ENCODE measurements around the gene MTMR10.

Gene MTMR10, protein sequence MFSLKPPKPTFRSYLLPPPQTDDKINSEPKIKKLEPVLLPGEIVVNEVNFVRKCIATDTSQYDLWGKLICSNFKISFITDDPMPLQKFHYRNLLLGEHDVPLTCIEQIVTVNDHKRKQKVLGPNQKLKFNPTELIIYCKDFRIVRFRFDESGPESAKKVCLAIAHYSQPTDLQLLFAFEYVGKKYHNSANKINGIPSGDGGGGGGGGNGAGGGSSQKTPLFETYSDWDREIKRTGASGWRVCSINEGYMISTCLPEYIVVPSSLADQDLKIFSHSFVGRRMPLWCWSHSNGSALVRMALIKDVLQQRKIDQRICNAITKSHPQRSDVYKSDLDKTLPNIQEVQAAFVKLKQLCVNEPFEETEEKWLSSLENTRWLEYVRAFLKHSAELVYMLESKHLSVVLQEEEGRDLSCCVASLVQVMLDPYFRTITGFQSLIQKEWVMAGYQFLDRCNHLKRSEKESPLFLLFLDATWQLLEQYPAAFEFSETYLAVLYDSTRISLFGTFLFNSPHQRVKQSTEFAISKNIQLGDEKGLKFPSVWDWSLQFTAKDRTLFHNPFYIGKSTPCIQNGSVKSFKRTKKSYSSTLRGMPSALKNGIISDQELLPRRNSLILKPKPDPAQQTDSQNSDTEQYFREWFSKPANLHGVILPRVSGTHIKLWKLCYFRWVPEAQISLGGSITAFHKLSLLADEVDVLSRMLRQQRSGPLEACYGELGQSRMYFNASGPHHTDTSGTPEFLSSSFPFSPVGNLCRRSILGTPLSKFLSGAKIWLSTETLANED

DNA sequence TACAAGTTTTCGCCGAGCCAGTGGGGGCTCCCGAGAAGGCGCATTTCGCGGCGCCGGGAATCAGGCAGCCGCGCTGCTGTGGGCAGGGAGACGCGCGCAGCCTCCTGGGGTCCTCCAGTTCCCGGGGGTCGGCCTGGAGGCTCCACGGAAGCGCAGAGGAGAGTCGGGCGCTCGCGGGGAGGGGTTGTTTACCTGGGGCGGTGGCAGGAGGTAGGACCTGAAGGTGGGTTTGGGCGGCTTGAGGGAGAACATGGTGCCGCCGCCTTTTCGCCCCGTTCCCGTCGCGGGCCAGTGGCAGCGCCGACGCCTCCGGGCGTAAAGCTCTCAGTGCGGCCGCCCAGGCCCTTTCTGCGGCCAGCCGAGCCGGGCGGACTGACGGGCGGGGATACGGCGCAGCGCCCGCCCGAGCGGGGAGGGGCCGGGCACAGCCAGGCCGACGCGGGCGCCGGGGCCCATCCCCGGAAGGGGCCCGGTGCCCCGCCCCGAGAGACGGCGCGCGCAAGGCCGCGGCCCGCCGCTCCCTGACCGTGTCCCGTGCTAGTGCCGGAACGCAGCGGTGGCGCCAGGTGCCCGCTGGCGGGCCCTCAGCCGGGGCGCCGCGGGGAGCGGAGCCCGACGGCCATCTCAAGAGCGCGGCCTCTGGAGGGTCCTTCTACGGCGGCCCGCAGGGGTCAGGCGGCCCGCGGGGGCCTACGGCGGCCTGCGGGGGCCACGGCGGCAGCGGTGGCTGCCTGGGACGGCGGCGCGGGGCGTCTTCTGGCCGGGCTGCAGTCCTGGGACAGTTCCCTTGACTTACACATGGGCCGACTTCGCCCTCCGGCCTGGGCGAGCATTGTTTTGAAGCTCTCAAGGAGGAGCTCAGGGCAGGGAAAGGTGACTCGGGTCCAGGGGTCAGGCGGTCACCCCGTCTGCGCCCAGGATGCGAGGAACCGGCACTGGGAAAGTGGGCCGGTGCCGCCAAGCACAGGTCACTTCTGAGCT lies at the start of gene MTMR10:
MTMR10 (minus strand) TSS at position 374 of the 981 bp plus-strand sequence; CDS start at position 252, 122 bp downstream.
- intact Hi-C loops (cut with DNase I): loop anchor here (2.0 kb wide), 2 partner anchors 69 to 89 kb away; partner anchors contain the start of gene FAN1
- peak; percentile 41 to 95 (median 65) for DNase-seq

DNA sequence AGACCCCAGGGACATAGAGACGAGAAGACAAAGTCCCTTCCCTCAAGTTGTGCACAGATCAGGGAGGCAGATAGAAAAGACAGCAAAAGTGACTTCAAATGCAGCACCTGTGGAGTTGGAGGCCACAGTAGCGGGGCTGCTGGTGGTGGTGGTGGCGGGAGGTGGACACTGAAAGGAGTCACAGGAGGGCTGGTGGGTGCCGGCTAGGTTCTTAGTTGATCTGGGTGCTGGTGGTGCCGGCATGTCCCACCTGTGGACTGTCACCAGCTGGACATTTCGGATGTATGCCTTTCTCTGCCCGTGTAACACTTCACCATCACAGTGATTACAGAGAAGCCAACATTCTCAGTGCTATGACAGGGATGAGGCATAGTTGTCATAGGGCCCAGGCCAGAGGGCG lies 49.2 kb upstream of the MTMR10 start:
- intact Hi-C loops (cut with DNase I): no loop called here
- DNase-seq: peak in 1 of 10 donors; percentile 54

DNA sequence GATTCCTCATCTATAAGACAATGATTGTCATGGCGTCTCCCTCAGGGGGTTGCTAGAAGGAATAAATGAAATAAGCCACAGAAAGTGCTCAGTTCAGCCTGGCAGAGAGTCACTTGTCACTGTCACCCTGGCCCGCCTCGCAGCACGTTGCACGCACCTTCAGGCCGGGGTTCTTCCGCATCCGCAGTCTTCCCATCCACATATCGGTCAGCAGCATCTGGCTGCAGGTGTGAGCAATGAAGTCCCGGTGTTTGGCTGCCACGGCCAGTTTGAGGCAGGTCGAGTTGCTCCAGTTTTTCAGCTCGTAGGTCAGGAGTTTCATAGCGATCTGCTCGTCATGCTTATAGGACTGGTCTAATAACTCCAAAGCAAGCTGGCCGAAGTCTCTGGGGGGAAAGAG lies 48.5 kb upstream of the MTMR10 start:
- peak in 1 of 10 donors; percentile 41 for DNase-seq
- intact Hi-C loops (cut with DNase I): no loop called here

DNA sequence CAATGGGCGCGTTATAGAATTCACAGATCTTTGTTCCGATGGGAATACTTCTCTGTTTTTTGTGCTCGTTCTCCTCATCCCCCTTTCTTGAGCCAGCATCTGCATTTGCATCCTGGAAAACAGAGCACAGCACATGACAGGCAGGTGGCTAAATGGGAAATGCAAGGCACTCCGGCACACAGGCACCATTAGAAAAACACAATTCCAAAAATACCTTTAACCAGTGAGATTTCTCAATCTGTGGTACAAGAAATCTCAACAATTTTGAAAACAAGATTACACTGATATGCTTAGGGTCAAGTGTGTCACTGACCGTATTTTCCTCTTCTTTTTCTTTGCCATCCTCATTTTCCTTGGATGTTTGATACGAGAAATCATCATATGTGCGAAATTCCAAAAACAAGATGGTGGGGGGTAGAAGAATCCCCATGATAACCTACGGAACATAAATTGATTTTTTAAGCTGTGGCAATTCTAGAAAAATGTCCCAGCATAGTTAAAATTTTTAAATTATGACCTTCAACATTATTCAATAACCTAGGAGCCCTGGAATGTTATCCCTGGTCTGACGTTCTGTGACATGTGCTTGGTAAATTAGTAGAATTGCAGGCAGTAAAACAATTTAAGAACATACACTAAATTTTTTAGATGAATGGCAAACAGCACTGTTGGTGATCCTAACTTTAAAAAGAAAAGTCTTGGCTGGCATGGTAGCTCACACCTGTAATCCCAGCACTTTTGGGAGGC lies 46.5 kb upstream of the MTMR10 start:
- no peak for DNase-seq
- intact Hi-C loops (cut with DNase I): no loop called here

DNA sequence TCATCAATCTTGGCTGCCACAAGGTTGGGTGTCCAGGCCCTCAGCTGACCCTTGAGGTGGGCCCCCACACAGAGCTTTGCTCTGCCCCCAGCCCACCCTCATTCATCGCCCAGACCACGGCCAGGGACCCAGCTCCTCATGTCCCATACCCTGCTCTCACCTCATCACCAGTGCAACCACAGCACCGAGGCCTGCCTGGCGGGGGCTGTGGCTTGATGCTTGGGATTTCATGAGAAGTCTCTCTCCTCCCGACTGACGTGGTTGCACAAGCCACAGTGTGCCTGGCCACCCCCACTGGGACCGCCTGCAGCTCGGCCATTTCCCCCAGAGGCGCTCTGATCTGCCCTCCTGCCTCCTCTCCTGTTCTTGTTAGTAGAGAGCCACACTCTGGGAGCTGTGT lies 45.4 kb upstream of the MTMR10 start:
- intact Hi-C loops (cut with DNase I): no loop called here
- peak in 1 of 10 donors; percentile 69 for DNase-seq

DNA sequence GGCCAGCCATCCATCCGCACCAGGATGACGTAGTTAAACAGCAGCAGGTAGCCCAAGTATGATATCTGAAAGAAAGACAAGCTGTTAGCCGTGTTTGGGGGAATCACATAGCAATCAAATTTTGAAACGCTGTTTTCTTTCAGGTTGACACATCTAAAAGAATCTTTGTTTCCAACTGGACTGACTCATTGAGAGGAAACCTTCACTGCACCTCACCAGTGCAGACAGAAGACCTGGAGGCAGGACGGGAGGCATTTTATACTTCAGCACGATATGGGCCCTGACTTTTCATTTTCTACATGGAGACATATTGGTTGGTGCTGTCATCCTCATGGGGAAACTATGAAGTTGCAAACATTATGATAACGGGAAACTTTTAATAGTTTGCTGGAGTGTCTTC lies 44.2 kb upstream of the MTMR10 start:
- no peak for DNase-seq
- intact Hi-C loops (cut with DNase I): no loop called here

DNA sequence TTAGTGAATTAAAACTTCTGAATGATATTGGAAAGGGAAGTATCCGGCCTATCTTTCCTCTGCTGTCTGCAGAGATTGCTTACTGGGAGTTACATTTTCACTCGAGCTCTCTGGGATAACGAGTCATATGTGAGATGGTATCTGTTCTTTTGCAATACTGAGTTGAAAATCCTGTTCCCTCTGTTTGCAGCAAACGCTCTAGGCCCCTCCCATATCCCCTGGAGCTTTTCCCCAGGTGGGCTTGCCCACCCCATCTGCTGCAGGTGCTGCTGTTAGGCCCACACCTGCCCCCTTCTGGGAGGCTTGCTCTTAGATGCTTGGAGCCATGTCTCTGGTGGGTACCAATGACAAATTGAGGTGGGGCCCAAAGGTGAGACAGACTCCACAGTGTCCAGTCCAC lies 42.7 kb upstream of the MTMR10 start:
- no peak for DNase-seq
- intact Hi-C loops (cut with DNase I): no loop called here

DNA sequence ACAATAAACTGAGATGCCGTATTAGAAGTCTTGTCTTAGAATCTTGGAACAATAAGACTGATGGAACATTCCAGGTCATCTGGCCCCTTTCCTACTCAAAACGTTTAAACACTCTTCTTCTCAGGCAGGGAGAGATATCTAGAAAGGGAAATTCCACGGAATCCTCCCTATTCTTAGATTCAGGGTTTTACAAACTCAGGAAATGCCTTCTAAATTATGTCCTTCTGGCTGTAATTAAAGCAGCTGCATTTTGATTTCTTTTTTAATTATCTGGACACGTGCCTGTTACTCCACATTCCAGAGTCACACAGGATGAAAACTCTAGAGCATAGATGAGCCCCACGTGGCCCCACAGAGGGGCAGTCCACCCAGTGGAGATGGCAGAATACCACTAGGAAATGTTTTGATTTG lies 41.5 kb upstream of the MTMR10 start:
- intact Hi-C loops (cut with DNase I): no loop called here
- DNase-seq: no peak

DNA sequence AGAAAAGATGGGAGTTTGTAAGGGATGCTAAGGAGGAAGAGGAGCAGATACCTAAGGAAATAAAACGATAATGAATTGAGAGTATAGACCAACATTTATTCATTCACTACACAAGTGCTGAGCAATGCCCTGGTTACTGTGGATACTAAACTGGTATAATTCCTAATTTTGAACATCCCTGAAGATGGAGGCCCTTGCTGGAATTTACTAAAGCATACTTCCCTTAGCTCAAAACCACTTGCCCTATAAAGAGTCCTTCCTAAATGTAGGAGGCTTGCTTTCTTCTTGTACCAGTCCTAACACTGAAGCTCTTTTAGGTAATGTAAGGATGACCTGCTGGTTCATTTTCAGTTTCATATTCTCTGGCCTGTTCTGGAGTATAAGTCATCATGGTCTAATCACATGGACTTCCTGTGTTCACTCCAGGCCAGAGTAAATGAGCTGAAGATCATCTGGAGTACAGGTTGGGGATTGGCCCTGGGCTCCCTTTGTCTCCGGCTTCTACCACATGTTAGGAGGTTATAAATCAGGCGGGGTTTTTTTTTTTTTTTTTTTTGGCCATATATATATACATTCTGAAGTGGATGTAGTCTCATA lies 40.1 kb upstream of the MTMR10 start:
- DNase-seq: no peak
- intact Hi-C loops (cut with DNase I): no loop called here

DNA sequence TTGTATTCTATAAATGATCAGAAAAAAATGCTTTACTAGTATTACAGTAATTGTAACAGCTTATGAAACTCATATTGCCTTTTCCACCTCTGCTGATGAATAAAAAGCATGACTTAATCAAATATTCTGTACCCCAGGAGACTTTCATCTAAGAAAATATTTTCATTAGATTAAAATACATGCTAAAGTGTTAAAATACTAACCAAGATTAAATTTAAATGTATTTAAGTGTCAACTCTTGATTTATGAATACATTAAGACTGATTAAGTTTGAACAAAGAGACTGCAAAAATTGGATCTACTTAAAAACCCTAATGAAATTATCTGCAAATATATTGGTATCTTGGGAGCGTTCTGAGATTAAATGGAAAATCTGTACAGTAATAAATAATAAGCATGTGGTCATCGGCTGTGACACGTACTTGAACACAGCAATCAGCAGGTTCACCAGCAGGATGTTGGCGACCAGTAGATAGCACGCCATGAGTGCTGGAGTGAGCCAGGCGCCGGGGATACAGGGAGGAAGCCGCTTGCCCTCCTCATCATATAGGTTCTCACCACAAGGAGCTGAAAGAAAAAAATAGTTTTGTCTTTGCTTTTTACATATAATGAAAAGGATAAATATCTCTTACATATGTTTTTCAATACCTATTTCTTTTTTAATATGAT lies 36.6 kb upstream of the MTMR10 start:
- intact Hi-C loops (cut with DNase I): no loop called here
- no peak for DNase-seq

DNA sequence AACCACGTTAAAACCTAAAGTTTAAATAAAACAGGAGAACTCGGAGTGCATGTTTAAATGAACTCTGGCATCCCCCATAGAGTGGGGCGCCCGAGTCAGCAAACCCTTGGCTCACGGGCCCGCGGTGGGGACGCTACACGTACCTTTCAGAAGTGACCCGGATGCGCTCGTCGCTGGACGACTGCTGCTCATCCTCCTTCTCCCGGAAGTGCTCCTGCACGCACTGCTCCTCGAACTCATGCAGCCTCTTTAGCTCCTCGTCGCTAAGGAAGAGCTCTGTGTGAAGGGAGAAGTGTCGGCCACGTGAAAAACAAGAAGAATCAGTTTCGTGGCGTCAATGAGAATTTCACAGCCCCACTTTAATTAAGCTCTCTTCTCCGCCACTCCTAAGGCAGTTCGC lies 34.6 kb upstream of the MTMR10 start:
- DNase-seq: no peak
- intact Hi-C loops (cut with DNase I): no loop called here

DNA sequence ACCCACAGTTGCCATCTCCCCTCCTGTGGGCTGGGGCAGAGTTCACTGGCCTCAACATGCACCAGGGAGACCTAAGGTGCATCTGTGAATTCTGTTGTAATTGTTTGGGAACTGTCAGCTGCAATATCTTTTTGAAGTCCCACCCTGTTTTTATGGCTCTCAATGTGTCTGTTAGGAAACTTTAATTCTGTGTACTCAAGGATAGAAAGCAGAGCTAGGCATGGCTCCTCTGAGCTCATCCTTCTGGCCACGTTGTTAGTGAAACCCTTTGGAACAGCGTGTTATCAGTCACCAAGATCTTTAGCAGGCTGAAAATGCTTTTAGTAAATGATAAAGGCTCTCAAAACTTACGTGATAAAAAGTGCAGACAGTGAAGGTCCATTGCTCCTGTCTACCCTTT lies 33.6 kb upstream of the MTMR10 start:
- intact Hi-C loops (cut with DNase I): no loop called here
- DNase-seq: no peak

DNA sequence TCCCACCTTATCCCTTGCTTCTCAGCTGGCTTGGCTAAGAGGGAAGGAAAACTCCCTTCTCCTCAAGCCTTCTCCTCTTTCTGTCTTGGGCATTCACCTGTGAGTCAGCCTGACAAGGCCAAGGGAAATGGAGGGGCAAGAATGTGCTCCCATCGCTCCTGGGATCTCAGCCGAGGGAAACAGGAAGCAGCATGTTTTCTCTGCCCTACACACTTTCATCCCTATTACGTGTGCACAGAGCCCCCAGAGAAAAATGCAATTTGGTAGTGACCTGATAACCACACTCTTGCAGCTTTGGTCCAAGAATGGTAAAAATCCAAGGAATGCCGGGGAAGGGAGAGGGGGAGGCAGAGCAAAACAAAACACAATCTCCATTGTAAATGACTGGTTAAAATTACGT lies 32.9 kb upstream of the MTMR10 start:
- DNase-seq: no peak
- intact Hi-C loops (cut with DNase I): no loop called here

DNA sequence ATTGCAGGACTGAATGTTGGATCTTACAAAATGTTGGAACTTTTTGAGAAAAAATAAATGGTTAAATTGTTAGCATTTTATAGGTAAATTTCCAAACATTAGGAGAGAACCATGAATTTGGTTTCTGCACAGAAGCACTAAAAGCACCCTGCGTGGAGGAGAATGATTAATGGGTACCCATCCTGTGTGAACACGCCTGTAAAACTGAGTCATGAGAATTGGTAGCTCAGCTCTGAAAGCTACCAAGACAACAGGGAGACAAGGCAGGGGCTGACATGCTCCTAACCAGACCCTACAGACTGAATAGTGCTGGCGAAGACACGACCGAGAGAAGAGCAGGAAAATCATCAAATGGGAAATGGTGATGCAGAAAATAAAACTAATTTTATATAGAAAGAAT lies 32.4 kb upstream of the MTMR10 start:
- no peak for DNase-seq
- intact Hi-C loops (cut with DNase I): no loop called here

DNA sequence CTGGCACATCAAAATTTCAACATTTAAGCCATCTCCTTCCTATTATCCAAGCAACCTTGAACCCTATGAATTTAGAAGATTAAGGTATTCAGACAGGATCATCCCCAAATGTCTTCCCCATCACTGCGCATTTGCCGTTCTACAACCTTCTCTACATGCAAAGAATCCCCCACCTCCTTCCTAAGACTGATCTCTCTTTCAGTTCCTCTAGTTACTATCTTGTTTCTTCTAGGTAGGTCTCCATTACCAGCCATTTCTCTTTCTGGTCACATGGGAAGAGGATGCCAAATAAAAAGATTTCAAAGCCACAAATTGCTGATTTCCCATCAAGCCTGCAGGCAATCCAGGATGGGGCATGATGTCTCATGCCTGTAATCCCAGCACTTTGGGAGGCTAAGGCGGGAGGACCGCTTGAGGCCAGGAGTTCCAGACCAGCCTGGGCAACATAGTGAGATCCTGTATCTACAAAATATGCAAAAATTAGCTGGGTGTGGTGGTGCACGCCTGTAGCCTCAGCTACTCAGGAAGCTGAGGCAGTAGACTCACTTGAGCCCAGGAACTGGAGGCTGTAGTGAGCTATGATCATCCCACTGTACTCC lies 29.7 kb upstream of the MTMR10 start:
- intact Hi-C loops (cut with DNase I): no loop called here
- no peak for DNase-seq

DNA sequence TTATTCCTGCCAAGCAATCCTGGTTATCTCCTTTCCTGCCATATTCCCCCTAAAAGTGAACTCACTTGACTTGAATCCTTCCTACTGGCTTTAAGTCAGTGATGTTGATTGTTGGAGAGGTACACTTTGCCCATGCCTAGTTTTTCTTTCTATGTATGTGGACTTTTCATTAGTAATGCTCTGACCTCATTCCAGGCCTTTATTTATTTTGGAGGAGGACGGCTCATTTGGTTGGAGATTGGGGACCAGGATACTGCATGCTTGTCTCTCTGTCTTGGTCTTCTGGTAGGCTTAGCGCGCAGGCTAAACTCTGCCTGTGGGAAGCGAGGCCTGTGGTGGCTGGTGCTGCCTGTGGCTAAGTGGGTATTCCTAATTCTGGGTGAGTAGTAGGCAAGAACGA lies 29.1 kb upstream of the MTMR10 start:
- DNase-seq: no peak
- intact Hi-C loops (cut with DNase I): no loop called here

DNA sequence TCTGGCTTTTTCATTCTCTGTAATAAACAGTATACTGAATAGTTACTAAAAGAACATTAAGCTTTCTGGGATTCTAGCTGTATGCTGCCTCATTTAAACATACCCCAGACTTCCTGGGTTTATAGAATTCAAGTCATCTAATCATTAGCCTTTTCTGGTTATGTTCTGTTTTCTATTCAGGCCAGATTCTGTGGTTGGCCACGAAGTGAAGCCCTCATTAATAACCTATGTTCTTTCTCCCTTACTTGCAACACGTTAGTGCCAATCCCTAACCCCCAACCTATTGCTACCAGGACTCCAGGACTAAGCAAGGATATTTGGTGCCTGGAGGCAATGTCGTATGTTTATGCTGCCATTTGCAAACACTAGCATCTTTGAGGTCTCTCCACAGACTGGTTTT lies 28.6 kb upstream of the MTMR10 start:
- intact Hi-C loops (cut with DNase I): no loop called here

DNA sequence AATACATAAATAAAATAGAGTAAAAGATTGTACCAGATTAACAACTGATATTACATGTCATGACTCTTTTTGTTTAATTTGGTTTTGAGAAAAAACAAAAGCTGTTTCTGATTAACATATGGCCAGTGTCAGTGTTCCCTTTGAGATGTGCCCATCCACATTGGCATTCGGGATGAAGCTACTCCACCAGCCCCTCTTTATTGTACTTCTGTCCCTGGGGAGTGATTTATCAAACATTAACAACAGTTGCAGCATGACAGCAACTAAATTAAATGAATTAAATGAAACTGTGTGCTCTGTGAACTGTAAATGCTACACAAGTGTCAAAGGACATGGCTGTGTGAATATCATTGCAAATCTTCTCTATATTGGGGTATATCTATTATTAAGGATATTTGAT lies 25.9 kb upstream of the MTMR10 start:
- intact Hi-C loops (cut with DNase I): no loop called here
- no peak for DNase-seq

More for the DNA sequence above, 28.6 kb upstream of the MTMR10 start:
- DNase-seq: no peak
